ENCODE measurements around the gene AOAH. TPM values are rescaled to one million over a fixed set of nuclear protein-coding genes. Genes with fewer than 3 reads are reported as not detected.

The AOAH gene
- total RNA-seq, 1 donor from 2014 or later, result 5.5 TPM

GRCh38 chr7:36564489-36564888, 159.8 kb downstream of the AOAH start:
- Histone ChIP-seq H2AFZ (replicated peaks) (peak overlapping the region; percentile 48), H3K27ac (no peak overlapping the region), H3K4me2 (no peak overlapping the region), H3K27me3 (no peaks in the 10 kb centered on the region), H3K9me3 (ENCODE audit: low read depth) (peaks cover 1% of the 10 kb centered on the region), H3F3A (ENCODE audit: low read depth) (no peaks in the 10 kb centered on the region), H3K9ac (no peak overlapping the region), H3K36me3 (no peaks in the 10 kb centered on the region), H3K79me2 (ENCODE audit: low read depth) (no peaks in the 10 kb centered on the region), H3K4me1 (peaks cover 11% of the 10 kb centered on the region), H4K20me1 (ENCODE audit: low read depth) (no peaks in the 10 kb centered on the region), H3K4me3 (no peak overlapping the region)
- Mint-ChIP-seq H3K4me1 (peaks cover 4% of the 10 kb centered on the region), H3K27ac (no peak overlapping the region), H3K36me3 (no peaks in the 10 kb centered on the region), H3K27me3 (ENCODE audit: insufficient read depth, low read depth) (no peaks in the 10 kb centered on the region), H3K4me3 (no peak overlapping the region), H3K9me3 (peaks cover 6% of the 10 kb centered on the region)
- TF ChIP-seq CTCF (IDR thresholded peaks at IDR 0.05) (no peak), EZH2phosphoT487 (IDR thresholded peaks at IDR 0.05) (no peak), EZH2 (IDR thresholded peaks at IDR 0.05) (no peak)
- no peak for DNase-seq (ENCODE audit: low spot score)

- TF ChIP-seq CTCF (IDR thresholded peaks at IDR 0.05), result no peak
- no peak for TF ChIP-seq EZH2phosphoT487 (IDR thresholded peaks at IDR 0.05)
- no peak for TF ChIP-seq EZH2 (IDR thresholded peaks at IDR 0.05)
- H3K27me3 Mint-ChIP-seq (ENCODE audit: insufficient read depth, low read depth), result no peaks in the 10 kb centered on the region
- no peak for DNase-seq (ENCODE audit: low spot score)
- H3K4me3 Mint-ChIP-seq, result no peak overlapping the region
- peaks cover 8% of the 10 kb centered on the region for H3K9me3 ChIP-seq (ENCODE audit: low read depth)
- H4K20me1 ChIP-seq (ENCODE audit: low read depth), result no peaks in the 10 kb centered on the region
- no peaks in the 10 kb centered on the region for H3K27me3 ChIP-seq
- H3K36me3 Mint-ChIP-seq, result no peaks in the 10 kb centered on the region
- H3K4me1 ChIP-seq, result peaks cover 11% of the 10 kb centered on the region
- H3K4me3 ChIP-seq, result no peak overlapping the region
- H3K36me3 ChIP-seq, result no peaks in the 10 kb centered on the region
- no peak overlapping the region for H3K9ac ChIP-seq
- H3K27ac ChIP-seq, result no peak overlapping the region
- H3F3A ChIP-seq (ENCODE audit: low read depth), result no peaks in the 10 kb centered on the region
- no peak overlapping the region for H3K4me2 ChIP-seq
- H3K79me2 ChIP-seq (ENCODE audit: low read depth), result no peaks in the 10 kb centered on the region
- peaks cover 13% of the 10 kb centered on the region for H3K9me3 Mint-ChIP-seq
- H3K4me1 Mint-ChIP-seq, result peaks cover 4% of the 10 kb centered on the region
- H3K27ac Mint-ChIP-seq, result no peak overlapping the region
- peak overlapping the region; percentile 48 for H2AFZ ChIP-seq (replicated peaks)
These were observed 160.5 kb downstream of the AOAH start for GRCh38 chr7:36563706-36564327.

- no peaks in the 10 kb centered on the region for H3K36me3 ChIP-seq
- H4K20me1 ChIP-seq (ENCODE audit: low read depth), result no peaks in the 10 kb centered on the region
- no peak for DNase-seq (ENCODE audit: low spot score)
- peaks cover 11% of the 10 kb centered on the region for H3K4me1 ChIP-seq
- H3K9ac ChIP-seq, result no peak overlapping the region
- no peaks in the 10 kb centered on the region for H3K27me3 Mint-ChIP-seq (ENCODE audit: insufficient read depth, low read depth)
- H3K36me3 Mint-ChIP-seq, result no peaks in the 10 kb centered on the region
- no peak for TF ChIP-seq CTCF (IDR thresholded peaks at IDR 0.05)
- no peak for TF ChIP-seq EZH2phosphoT487 (IDR thresholded peaks at IDR 0.05)
- TF ChIP-seq EZH2 (IDR thresholded peaks at IDR 0.05), result no peak
- H3K9me3 Mint-ChIP-seq, result peaks cover 14% of the 10 kb centered on the region
- no peaks in the 10 kb centered on the region for H3F3A ChIP-seq (ENCODE audit: low read depth)
- no peak overlapping the region for H3K4me3 ChIP-seq
- H3K4me3 Mint-ChIP-seq, result no peak overlapping the region
- H3K4me2 ChIP-seq, result no peak overlapping the region
- peaks cover 9% of the 10 kb centered on the region for H3K9me3 ChIP-seq (ENCODE audit: low read depth)
- no peak overlapping the region for H3K27ac ChIP-seq
- H3K79me2 ChIP-seq (ENCODE audit: low read depth), result no peaks in the 10 kb centered on the region
- no peaks in the 10 kb centered on the region for H3K27me3 ChIP-seq
- peaks cover 4% of the 10 kb centered on the region for H3K4me1 Mint-ChIP-seq
- H2AFZ ChIP-seq (replicated peaks), result no peak overlapping the region
- H3K27ac Mint-ChIP-seq, result no peak overlapping the region
These were observed 162.2 kb downstream of the AOAH start for GRCh38 chr7:36562121-36562520.

Data from neural progenitor cell (in vitro differentiated cells).